ENCODE results near the gene RBMS3.

DNA sequence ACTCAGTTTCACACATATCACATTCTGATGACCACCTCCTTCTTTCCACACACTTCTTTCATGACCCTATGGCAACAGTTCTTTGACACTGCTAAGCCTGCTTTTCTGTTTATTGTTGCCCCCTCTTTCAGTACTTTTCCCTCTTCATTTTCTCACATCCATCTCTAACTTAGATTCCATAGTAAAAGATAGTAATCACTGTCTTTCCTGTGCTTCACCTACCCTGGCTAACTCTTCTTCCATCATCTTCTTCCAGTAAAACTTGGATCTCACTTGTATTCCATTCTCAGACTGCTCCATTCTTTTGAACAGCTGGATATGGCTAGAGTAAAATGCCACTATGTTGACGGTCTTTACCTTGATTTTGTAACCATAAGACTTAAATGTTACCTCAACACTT is 692.9 kb downstream of the RBMS3 start:
- TF ChIP-seq EP300 (IDR thresholded peaks at IDR 0.05) (no peak), CTCF (IDR thresholded peaks at IDR 0.05) (no peak)

Data from upper lobe of left lung (tissue), 4 donors.